Effector CD8-positive, alpha-beta T cell (primary cell): Measurements from ENCODE around the gene RBMX.

ENCODE experiments used
- DNase-seq: peaks from one replicate; lab custom pipeline; 2025; lab: John Stamatoyannopoulos, UW

Gene RBMX

GRCh38 chrX:136835761-136836160, 44.8 kb downstream of the RBMX start:
- no peak for DNase-seq

- no peak for DNase-seq
Observed at GRCh38 chrX:136829413-136829812, 51.1 kb downstream of the RBMX start.

GRCh38 chrX:136828830-136829229, 51.7 kb downstream of the RBMX start:
- DNase-seq: no peak

DNA sequence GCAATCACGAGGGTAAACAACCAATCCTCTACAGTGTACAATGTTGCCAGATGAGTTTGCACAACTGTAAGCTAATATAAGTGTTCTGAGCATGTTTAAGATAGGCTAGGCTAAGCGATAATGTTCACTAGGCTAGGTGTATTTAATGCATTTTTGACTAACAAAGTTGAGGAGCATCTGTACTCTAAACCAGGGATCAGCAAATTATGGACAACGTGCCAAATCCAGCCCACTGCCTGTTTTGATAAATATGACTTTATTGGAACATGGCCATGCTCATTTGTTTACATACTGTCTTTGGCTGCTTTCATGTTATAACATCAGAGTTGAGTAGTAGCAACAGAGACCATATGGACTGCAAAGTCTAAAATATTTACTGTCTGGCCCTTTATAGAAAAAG, 53.5 kb downstream of the RBMX start:
- no peak for DNase-seq

GRCh38 chrX:136825771-136826170, 54.8 kb downstream of the RBMX start:
- DNase-seq: no peak
